ENCODE data around the gene DYNC1H1. TPM values are rescaled to one million over a fixed set of nuclear protein-coding genes. Genes with fewer than 3 reads are reported as not detected.

The DYNC1H1 gene
- total and polyA plus RNA-seq, 2 experiments from 2014 or later = 141 to 405 TPM

DNA sequence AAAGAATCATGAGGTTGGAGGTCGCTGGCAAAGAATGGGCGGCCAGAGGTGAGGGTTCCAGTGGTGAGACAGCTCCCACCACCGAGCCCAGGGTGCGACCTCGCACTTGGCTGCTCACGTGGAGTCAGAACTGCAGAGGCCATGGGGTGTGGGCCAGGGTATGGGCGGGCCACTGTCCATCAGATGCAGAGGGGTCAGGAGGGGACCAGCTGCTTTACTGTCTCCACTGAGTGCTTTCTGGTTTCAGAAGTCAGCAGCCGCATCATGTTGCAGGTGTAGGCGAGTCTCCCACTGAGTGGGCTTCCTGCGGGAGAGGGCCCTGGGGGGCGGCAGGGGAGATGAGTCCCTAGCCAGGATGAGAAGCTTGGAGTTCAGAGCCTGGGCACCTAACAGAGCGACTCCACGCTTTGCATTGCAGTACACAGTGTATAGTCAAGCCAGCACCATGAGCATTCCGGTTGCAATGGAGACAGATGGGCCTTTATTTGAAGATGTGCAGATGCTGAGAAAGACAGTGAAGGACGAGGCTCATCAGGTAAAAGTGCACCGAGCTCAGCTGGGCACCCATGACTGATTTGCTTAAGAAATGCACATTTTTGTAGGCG, 46.9 kb upstream of the DYNC1H1 start:
- DNase-seq (ENCODE audit: low spot score) = no peak
- Histone ChIP-seq H4K20me1 (ENCODE audit: insufficient read depth, poor library complexity, severe bottlenecking) (no peaks in the 10 kb centered on the region), H3K27me3 (no peaks in the 10 kb centered on the region), H3K27ac (no peak overlapping the region), H3K4me3 (no peak overlapping the region), H3K4me1 (ENCODE audit: insufficient read depth) (no peaks in the 10 kb centered on the region), H3K9me2 (replicated peaks; ENCODE audit: insufficient read depth) (no peaks in the 10 kb centered on the region), H3K79me2 (no peaks in the 10 kb centered on the region), H3K4me2 (no peak overlapping the region), H2AFZ (no peak overlapping the region), H3K9me3 (ENCODE audit: low read depth) (no peaks in the 10 kb centered on the region), H3K36me3 (replicated peaks; ENCODE audit: insufficient read depth, low read depth) (no peaks in the 10 kb centered on the region)
- TF ChIP-seq EZH2phosphoT487 (IDR thresholded peaks at IDR 0.05; ENCODE audit: low read depth, severe bottlenecking, unreplicated experiment) = no peak
- TF ChIP-seq, protein P1, sequence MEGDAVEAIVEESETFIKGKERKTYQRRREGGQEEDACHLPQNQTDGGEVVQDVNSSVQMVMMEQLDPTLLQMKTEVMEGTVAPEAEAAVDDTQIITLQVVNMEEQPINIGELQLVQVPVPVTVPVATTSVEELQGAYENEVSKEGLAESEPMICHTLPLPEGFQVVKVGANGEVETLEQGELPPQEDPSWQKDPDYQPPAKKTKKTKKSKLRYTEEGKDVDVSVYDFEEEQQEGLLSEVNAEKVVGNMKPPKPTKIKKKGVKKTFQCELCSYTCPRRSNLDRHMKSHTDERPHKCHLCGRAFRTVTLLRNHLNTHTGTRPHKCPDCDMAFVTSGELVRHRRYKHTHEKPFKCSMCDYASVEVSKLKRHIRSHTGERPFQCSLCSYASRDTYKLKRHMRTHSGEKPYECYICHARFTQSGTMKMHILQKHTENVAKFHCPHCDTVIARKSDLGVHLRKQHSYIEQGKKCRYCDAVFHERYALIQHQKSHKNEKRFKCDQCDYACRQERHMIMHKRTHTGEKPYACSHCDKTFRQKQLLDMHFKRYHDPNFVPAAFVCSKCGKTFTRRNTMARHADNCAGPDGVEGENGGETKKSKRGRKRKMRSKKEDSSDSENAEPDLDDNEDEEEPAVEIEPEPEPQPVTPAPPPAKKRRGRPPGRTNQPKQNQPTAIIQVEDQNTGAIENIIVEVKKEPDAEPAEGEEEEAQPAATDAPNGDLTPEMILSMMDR (IDR thresholded peaks at IDR 0.05; ENCODE audit: poor library complexity) = no peak
- no peak for TF ChIP-seq EZH2 (IDR thresholded peaks at IDR 0.05; ENCODE audit: borderline replicate concordance)
- 79% methylated on average over 17 of the region's 17 CpGs for WGBS (ENCODE audit: low lambda C conversion rate, missing lambda C conversion rate)

DNA sequence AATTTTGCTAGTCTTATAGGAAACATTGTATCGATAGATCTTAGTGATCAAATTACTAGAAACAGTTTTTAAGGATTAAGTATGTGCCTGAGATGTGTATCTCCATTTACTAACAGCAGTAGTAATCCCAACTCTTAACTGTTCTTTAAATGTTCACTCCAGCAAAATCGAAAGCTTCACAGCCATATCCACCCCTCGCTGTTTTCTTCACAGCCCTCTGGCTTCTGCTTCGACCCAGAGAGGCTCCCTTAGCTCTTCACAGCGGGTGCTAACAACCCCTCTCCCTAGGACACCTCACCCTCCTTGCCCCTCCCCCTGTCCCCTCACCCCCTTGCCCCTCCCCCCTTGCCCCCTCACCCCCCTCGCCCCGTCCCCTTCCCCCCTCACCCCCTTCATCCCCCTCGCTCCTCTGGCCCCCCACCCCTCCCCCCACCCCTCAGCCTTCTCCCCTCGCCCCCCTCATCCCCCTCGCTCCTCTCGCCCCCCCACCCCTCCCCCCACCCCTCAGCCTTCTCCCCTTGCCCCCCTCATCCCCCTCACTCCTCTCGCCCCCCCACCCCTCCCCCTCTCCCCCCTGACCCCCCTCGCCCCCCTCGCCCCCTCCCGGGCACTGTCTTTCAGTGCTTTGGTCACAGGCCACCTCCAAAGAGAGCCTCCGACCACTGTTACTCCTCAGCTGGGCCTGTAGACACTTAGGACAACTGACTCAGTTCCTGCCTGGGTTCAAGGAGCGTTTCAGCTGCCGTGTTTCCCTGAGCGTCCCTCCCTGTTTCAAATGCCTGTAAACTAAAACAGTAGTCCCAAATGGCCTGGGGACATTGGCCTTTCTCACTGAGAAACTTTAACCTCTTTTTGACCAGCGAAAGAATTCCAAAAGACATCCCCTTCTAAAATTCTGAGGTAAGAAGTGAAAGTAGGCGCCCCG, 46.0 kb upstream of the DYNC1H1 start:
- Histone ChIP-seq H3K27ac (no peak overlapping the region), H3K4me3 (no peak overlapping the region), H3K27me3 (no peaks in the 10 kb centered on the region), H3K79me2 (no peaks in the 10 kb centered on the region), H3K4me1 (ENCODE audit: insufficient read depth) (no peaks in the 10 kb centered on the region), H3K9me2 (replicated peaks; ENCODE audit: insufficient read depth) (no peaks in the 10 kb centered on the region), H4K20me1 (ENCODE audit: insufficient read depth, poor library complexity, severe bottlenecking) (no peaks in the 10 kb centered on the region), H2AFZ (no peak overlapping the region), H3K4me2 (no peak overlapping the region), H3K9me3 (ENCODE audit: low read depth) (no peaks in the 10 kb centered on the region), H3K36me3 (replicated peaks; ENCODE audit: insufficient read depth, low read depth) (no peaks in the 10 kb centered on the region)
- 64% methylated on average over 12 of the region's 22 CpGs for WGBS (ENCODE audit: low lambda C conversion rate, missing lambda C conversion rate)
- DNase-seq (ENCODE audit: low spot score) = no peak
- no peak for TF ChIP-seq EZH2 (IDR thresholded peaks at IDR 0.05; ENCODE audit: borderline replicate concordance)
- no peak for TF ChIP-seq EZH2phosphoT487 (IDR thresholded peaks at IDR 0.05; ENCODE audit: low read depth, severe bottlenecking, unreplicated experiment)
- TF ChIP-seq, protein P1 (IDR thresholded peaks at IDR 0.05; ENCODE audit: poor library complexity) = no peak

DNA sequence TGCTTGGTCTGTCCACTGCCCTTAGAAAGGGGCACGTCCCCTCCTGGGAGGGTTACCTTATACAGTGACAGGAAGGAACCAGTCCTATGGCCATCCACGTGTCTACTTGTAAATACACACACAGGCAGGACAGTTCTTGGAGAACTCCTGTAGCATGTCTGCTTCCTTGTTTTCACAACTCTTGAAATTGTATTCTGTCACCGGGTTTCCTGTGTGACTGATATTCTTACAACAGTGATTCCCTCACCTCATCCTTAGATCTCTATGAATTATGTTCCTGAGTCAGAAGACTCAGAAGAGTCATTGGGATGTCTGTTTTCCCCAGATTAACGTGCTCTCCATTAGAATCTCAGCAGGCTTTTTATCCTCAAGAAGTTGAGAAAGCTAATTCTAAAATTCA, 44.1 kb upstream of the DYNC1H1 start:
- no peak overlapping the region for H3K27ac ChIP-seq
- no peak overlapping the region for H2AFZ ChIP-seq
- H3K27me3 ChIP-seq = no peaks in the 10 kb centered on the region
- 90% methylated on average over 4 of the region's 4 CpGs for WGBS (ENCODE audit: low lambda C conversion rate, missing lambda C conversion rate)
- no peaks in the 10 kb centered on the region for H3K36me3 ChIP-seq (replicated peaks; ENCODE audit: insufficient read depth, low read depth)
- no peaks in the 10 kb centered on the region for H3K9me3 ChIP-seq (ENCODE audit: low read depth)
- no peaks in the 10 kb centered on the region for H3K79me2 ChIP-seq
- no peaks in the 10 kb centered on the region for H3K4me1 ChIP-seq (ENCODE audit: insufficient read depth)
- no peaks in the 10 kb centered on the region for H4K20me1 ChIP-seq (ENCODE audit: insufficient read depth, poor library complexity, severe bottlenecking)
- no peaks in the 10 kb centered on the region for H3K9me2 ChIP-seq (replicated peaks; ENCODE audit: insufficient read depth)
- no peak for DNase-seq (ENCODE audit: low spot score)
- TF ChIP-seq, protein P1 (IDR thresholded peaks at IDR 0.05; ENCODE audit: poor library complexity) = no peak
- no peak for TF ChIP-seq EZH2phosphoT487 (IDR thresholded peaks at IDR 0.05; ENCODE audit: low read depth, severe bottlenecking, unreplicated experiment)
- no peak for TF ChIP-seq EZH2 (IDR thresholded peaks at IDR 0.05; ENCODE audit: borderline replicate concordance)
- no peak overlapping the region for H3K4me3 ChIP-seq
- no peak overlapping the region for H3K4me2 ChIP-seq

Data from hepatocyte (in vitro differentiated cells).